Vagina (tissue), 2 donors: ENCODE data around the gene PARP2. TPM values are rescaled to one million over a fixed set of nuclear protein-coding genes. Genes with fewer than 3 reads are reported as not detected.

Source experiments
- DNase-seq, 2 donors: peaks; one replicate each; pipeline ENCODE4 v3.0.0-alpha.2; 2017; ENCODE audit errors: extremely low spot score in 2 of 2
- H3K27ac ChIP-seq: fragments of 200-600 bp; sonication (generic); one replicate; pipeline ENCODE4 v1.5.1; 2019
- H3K27me3 ChIP-seq: fragments of 200-600 bp; sonication (generic); one replicate; pipeline ENCODE4 v1.5.1; 2019
- H3K36me3 ChIP-seq, 2 donors: fragments of 200-600 bp; sonication (generic); one replicate each; pipeline ENCODE4 v1.5.1; 2017 to 2019
- H3K4me1 ChIP-seq: fragments of 200-600 bp; sonication (generic); one replicate; pipeline ENCODE4 v1.5.1; 2019
- H3K4me3 ChIP-seq, 2 donors: fragments of 200-600 bp; sonication (generic); 1 replicate in 1 of 2; 2 replicates in 1 of 2; pipeline ENCODE4 v1.5.1; 2016 to 2019
- H3K9me3 ChIP-seq: fragments of 200-600 bp; sonication (generic); one replicate; pipeline ENCODE4 v1.5.1; 2019
- CTCF ChIP-seq, 3 experiments: fragments of 450-650 bp in 2 of 3; fragments of 200-600 bp in 1 of 3; sonication (generic) in 1 of 3; IDR thresholded peaks; one replicate each; pipeline ENCODE4 v1.5.1; 2017 to 2019; ENCODE audit warnings: antibody characterized with exemption in 3 of 3, mild to moderate bottlenecking in 2 of 3, moderate library complexity in 2 of 3
- POLR2A ChIP-seq, 2 donors: fragments of 450-650 bp; IDR thresholded peaks; one replicate each; pipeline ENCODE4 v1.6.1; 2017; ENCODE audit warnings: antibody characterized with exemption in 2 of 2, mild to moderate bottlenecking in 2 of 2, moderate library complexity in 2 of 2
- POLR2AphosphoS5 ChIP-seq, 2 donors: sonication (generic); formaldehyde crosslinking; IDR thresholded peaks; one replicate each; pipeline ENCODE4 v1.9.0; 2017; ENCODE audit warnings: antibody characterized with exemption in 2 of 2, mild to moderate bottlenecking in 2 of 2, low read depth in 1 of 2; ENCODE audit not compliant: insufficient read depth in 1 of 2
- intact Hi-C: fragments of 100-400 bp; cut with DNase I; formaldehyde crosslinking; loops from one replicate; pipeline ENCODE4 v1.15.1; 2023
- total RNA-seq: library from RNA; depleted of rRNA; stranded (reverse); fragments of >200 nt; gene quantifications from one replicate; pipeline ENCODE4 v1.2.3, GENCODE V29; 2016

PARP2 gene
- total RNA-seq, 1 donor from 2014 or later: 5.9 TPM

GRCh38 chr14:20379743-20380142 is 36.3 kb downstream of the PARP2 start:
- Histone ChIP-seq H3K27ac (no peak overlapping the region), H3K4me3 (no peak overlapping the region), H3K9me3 (no peaks in the 10 kb centered on the region), H3K4me1 (no peaks in the 10 kb centered on the region), H3K36me3 (peaks cover 2 to 98% of the 10 kb centered on the region in 2 donors), H3K27me3 (no peaks in the 10 kb centered on the region)
- no peak for TF ChIP-seq CTCF (IDR thresholded peaks at IDR 0.05)
- no peak for TF ChIP-seq POLR2A (IDR thresholded peaks at IDR 0.05)
- TF ChIP-seq POLR2AphosphoS5 (IDR thresholded peaks at IDR 0.05; ENCODE audit: insufficient read depth in 1 of 2, low read depth in 1 of 2): no peak
- intact Hi-C loops: no loop called here
- no peak for DNase-seq

DNA sequence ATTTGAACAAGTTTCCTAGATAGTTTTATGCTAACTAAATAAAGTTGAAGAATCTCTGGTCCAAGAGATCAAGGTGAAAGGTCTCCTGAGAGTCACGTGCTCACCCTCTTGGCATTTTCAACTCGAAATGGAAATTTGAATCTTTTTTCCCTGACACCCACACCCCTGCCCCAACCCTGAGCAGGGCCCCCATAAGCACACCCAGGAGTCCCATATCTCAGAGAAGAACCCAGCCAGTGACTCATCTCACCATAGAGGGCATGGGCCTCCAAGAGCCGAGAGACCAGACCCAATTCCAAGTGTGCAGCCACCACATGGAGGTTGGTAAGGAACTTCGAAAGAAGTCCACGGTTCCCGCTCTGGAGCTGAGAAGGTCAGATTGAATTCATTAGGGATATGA is 37.2 kb downstream of the PARP2 start:
- Histone ChIP-seq H3K9me3 (no peaks in the 10 kb centered on the region), H3K27ac (no peak overlapping the region), H3K4me3 (no peak overlapping the region), H3K27me3 (no peaks in the 10 kb centered on the region), H3K4me1 (no peaks in the 10 kb centered on the region), H3K36me3 (peaks cover 2 to 98% of the 10 kb centered on the region in 2 donors)
- DNase-seq: no peak
- TF ChIP-seq POLR2A (IDR thresholded peaks at IDR 0.05) (no peak), CTCF (IDR thresholded peaks at IDR 0.05) (no peak), POLR2AphosphoS5 (IDR thresholded peaks at IDR 0.05; ENCODE audit: insufficient read depth in 1 of 2, low read depth in 1 of 2) (no peak)
- intact Hi-C loops: no loop called here

DNA sequence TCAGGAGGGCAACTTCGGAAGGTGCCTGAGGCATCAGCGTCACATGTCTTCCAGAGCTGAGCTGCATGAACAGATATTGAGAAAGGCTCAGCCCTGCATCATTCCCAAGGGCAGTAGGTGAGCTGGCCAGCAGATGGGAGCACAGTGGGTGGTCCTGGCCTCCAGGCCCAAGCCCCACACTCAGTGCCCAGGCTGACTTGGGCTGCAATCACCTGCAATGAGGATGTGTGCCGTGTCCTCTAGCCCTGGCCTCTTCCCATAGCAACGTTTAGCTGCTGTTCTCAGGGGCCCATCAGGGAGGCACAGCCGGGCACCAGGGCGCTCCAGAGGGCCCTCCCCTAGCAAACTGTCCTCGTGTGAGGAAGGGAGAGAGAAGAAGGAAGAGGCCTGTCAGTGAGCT is 37.9 kb downstream of the PARP2 start:
- Histone ChIP-seq H3K4me3 (no peak overlapping the region), H3K27ac (no peak overlapping the region), H3K36me3 (peaks cover 2 to 98% of the 10 kb centered on the region in 2 donors), H3K27me3 (no peaks in the 10 kb centered on the region), H3K9me3 (no peaks in the 10 kb centered on the region), H3K4me1 (no peaks in the 10 kb centered on the region)
- intact Hi-C loops: no loop called here
- DNase-seq: no peak
- TF ChIP-seq POLR2AphosphoS5 (IDR thresholded peaks at IDR 0.05; ENCODE audit: insufficient read depth in 1 of 2, low read depth in 1 of 2) (no peak), POLR2A (IDR thresholded peaks at IDR 0.05) (no peak), CTCF (IDR thresholded peaks at IDR 0.05) (no peak)

GRCh38 chr14:20382526-20382925 is 39.1 kb downstream of the PARP2 start:
- TF ChIP-seq POLR2A (IDR thresholded peaks at IDR 0.05) (no peak), CTCF (IDR thresholded peaks at IDR 0.05) (no peak), POLR2AphosphoS5 (IDR thresholded peaks at IDR 0.05; ENCODE audit: insufficient read depth in 1 of 2, low read depth in 1 of 2) (no peak)
- Histone ChIP-seq H3K36me3 (peaks cover 2 to 95% of the 10 kb centered on the region in 2 donors), H3K4me3 (no peak overlapping the region), H3K27ac (no peak overlapping the region), H3K27me3 (no peaks in the 10 kb centered on the region), H3K4me1 (no peaks in the 10 kb centered on the region), H3K9me3 (no peaks in the 10 kb centered on the region)
- intact Hi-C loops: no loop called here
- DNase-seq: no peak

GRCh38 chr14:20383032-20383431 is 39.6 kb downstream of the PARP2 start:
- Histone ChIP-seq H3K27ac (no peak overlapping the region), H3K36me3 (peaks cover 2 to 95% of the 10 kb centered on the region in 2 donors), H3K9me3 (no peaks in the 10 kb centered on the region), H3K27me3 (no peaks in the 10 kb centered on the region), H3K4me1 (no peaks in the 10 kb centered on the region), H3K4me3 (no peak overlapping the region)
- TF ChIP-seq POLR2AphosphoS5 (IDR thresholded peaks at IDR 0.05; ENCODE audit: insufficient read depth in 1 of 2, low read depth in 1 of 2) (no peak), POLR2A (IDR thresholded peaks at IDR 0.05) (no peak), CTCF (IDR thresholded peaks at IDR 0.05) (no peak)
- intact Hi-C loops: no loop called here
- no peak for DNase-seq
